WERI-Rb-1 (cell line): Measurements from ENCODE around the gene TCL1B.

Experiments
- DNase-seq: peaks from one replicate; pipeline ENCODE4 v3.0.0-alpha.2; 2020
- H3K27ac ChIP-seq: fragments of 250-450 bp; sonication (Bioruptor Pico); 2 replicates; pipeline ENCODE4 v1.5.1; 2020; ENCODE audit warnings: mild to moderate bottlenecking, moderate library complexity
- H3K27me3 ChIP-seq: fragments of 250-450 bp; sonication (Bioruptor Pico); 2 replicates; pipeline ENCODE4 v1.5.1; 2021; ENCODE audit warnings: mild to moderate bottlenecking, low read depth, moderate library complexity; ENCODE audit not compliant: insufficient read depth, severe bottlenecking
- H3K36me3 ChIP-seq: fragments of 250-450 bp; sonication (Bioruptor Pico); 2 replicates; pipeline ENCODE4 v1.5.1; 2020; ENCODE audit warnings: mild to moderate bottlenecking, moderate library complexity
- H3K4me3 ChIP-seq: 2 replicates; pipeline ENCODE4 v1.5.1; 2011; ENCODE audit warnings: low read depth, mild to moderate bottlenecking, control low read depth, low read length
- H3K9me3 ChIP-seq: fragments of 250-450 bp; sonication (Bioruptor Pico); 2 replicates; pipeline ENCODE4 v1.5.1; 2021; ENCODE audit warnings: mild to moderate bottlenecking, moderate library complexity; ENCODE audit not compliant: severe bottlenecking
- TF ChIP-seq, protein P1 (sequence below): IDR thresholded peaks from 2 replicates; pipeline ENCODE4 v1.5.1; 2011; ENCODE audit warnings: low read depth, mild to moderate bottlenecking, control low read depth, inconsistent platforms, low read length

Gene TCL1B

DNA sequence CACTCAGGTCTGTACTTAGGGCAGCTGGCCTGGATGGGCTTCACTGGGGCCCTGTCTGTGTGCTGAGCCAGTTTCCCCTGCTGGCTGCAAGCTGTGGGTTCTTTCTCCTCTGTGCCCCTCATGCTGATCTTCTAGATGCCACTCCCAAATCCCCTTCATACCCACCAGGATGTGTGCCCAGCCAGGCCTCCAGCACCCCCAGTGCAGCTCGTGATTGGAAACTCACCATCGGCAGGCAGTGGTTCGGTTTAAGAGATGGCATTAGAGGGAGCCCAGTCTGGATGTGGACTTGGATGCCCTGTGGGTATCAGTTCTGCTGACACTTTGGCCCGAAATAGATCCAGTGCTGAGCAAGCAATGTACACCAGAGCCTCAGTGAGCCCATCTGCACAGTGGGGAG lies 5.9 kb downstream of the TCL1B start:
- no peak overlapping the region for H3K4me3 ChIP-seq
- TF ChIP-seq, protein P1, sequence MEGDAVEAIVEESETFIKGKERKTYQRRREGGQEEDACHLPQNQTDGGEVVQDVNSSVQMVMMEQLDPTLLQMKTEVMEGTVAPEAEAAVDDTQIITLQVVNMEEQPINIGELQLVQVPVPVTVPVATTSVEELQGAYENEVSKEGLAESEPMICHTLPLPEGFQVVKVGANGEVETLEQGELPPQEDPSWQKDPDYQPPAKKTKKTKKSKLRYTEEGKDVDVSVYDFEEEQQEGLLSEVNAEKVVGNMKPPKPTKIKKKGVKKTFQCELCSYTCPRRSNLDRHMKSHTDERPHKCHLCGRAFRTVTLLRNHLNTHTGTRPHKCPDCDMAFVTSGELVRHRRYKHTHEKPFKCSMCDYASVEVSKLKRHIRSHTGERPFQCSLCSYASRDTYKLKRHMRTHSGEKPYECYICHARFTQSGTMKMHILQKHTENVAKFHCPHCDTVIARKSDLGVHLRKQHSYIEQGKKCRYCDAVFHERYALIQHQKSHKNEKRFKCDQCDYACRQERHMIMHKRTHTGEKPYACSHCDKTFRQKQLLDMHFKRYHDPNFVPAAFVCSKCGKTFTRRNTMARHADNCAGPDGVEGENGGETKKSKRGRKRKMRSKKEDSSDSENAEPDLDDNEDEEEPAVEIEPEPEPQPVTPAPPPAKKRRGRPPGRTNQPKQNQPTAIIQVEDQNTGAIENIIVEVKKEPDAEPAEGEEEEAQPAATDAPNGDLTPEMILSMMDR, result no peak
- no peaks in the 10 kb centered on the region for H3K9me3 ChIP-seq
- H3K36me3 ChIP-seq, result no peaks in the 10 kb centered on the region
- no peaks in the 10 kb centered on the region for H3K27me3 ChIP-seq
- no peak overlapping the region for H3K27ac ChIP-seq
- no peak for DNase-seq

DNA sequence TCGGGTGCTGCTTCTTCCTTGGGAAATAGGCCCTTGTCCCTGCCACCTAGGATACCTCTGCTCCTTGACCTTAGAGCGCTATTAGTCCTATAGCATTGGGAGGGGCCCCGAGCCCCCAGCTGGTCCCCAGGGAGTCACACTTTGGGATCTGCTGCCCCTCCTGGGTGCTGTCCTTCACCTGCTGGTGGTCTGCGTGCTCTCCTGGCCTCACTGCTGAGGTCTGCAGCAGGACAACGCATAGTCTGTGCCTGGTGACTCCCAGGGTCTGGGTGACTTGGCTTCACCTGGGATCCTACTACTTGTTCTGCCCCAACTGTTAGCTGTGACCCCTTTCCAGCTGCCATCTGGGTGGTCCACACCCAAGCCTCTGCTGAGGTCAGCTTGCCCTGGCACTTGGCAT lies 8.8 kb downstream of the TCL1B start:
- TF ChIP-seq, protein P1, result no peak
- no peaks in the 10 kb centered on the region for H3K9me3 ChIP-seq

DNA sequence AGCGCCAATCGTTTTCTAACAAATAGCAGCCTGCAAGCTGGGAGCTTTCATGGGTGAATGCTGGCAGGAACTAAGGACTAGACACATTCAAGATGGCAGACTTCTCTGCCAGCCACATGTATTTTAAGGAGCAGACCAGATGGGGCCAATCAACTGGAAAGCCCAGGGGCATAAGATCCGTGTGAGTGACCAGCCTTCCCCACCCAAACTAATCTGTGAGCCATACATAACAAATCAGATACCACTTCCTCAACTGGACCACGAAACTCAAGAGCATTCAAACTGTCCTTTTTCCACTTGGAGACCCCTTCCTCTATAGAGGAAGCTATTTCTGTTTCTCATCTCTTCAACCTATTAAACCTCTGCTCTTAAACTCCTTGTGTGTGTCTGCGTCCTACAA lies 9.7 kb downstream of the TCL1B start:
- Histone ChIP-seq H3K36me3 (no peaks in the 10 kb centered on the region), H3K27ac (no peak overlapping the region), H3K9me3 (no peaks in the 10 kb centered on the region), H3K4me3 (no peak overlapping the region), H3K27me3 (no peaks in the 10 kb centered on the region)
- TF ChIP-seq, protein P1, result no peak
- no peak for DNase-seq

More for the DNA sequence above, 8.8 kb downstream of the TCL1B start:
- no peak overlapping the region for H3K27ac ChIP-seq
- no peak overlapping the region for H3K4me3 ChIP-seq
- no peaks in the 10 kb centered on the region for H3K27me3 ChIP-seq
- no peak for DNase-seq
- no peaks in the 10 kb centered on the region for H3K36me3 ChIP-seq

DNA sequence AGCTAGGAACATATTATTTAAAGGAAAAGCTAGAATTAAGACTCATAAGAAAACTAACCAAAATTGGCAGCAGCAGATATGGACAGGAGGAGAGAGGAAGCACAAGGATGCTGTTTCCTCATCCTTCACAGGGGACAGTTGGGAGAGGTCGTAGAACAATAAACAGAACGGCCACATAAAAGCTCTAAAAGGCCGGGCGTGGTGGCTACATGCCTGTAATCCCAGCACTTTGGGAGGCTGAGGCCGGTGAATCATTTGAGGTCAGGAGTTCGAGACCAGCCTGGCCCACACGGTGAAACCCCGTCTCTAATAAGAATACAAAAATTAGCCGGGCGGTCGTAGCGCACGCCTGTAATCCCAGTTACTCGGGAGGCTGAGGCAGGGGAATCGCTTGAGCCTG lies 10.5 kb downstream of the TCL1B start:
- TF ChIP-seq, protein P1, result no peak

DNA sequence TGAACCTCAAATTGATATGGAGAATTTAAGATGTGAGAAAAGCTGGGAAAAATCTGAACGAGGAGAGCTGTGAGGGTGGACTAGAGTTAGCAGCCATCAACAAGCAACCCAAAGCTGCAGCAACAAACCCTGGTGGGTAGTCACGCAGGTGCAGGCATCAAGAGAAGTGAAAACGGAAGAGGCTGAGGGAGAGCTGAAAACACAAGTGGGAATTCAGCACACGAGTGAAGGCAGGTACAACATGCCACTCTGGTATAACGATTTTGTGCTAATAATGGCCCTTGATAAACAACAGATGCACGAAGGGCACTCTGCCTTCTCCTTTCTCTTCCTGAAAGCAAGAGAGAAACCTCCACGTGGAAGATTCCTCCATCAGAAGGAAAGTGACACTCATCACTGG lies 11.5 kb downstream of the TCL1B start:
- Histone ChIP-seq H3K9me3 (no peaks in the 10 kb centered on the region), H3K27ac (no peak overlapping the region), H3K27me3 (no peaks in the 10 kb centered on the region), H3K36me3 (no peaks in the 10 kb centered on the region), H3K4me3 (no peak overlapping the region)
- no peak for DNase-seq
- TF ChIP-seq, protein P1, result no peak

More for the DNA sequence above, 10.5 kb downstream of the TCL1B start:
- H3K27ac ChIP-seq, result no peak overlapping the region
- no peak for DNase-seq
- no peaks in the 10 kb centered on the region for H3K27me3 ChIP-seq
- H3K36me3 ChIP-seq, result no peaks in the 10 kb centered on the region
- no peak overlapping the region for H3K4me3 ChIP-seq
- no peaks in the 10 kb centered on the region for H3K9me3 ChIP-seq

DNA sequence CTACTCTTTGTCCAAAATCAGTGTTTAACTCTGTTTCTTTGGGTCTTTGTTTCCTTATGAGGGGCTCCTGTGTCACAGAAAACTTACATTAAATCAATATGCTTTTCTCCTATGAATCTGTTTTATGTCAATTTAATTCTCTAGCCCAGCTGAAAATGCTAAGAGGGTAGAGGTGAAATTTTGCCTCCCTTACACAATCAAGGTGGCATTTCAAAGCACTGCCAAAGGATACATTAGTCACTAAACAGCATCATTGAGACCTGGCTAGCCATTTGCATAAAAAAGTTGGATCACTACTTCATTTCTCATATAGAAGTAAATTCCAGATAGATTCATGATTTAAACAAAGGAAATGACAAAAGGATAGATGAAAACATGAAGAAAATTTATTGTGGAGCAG lies 12.1 kb downstream of the TCL1B start:
- Histone ChIP-seq H3K36me3 (no peaks in the 10 kb centered on the region), H3K9me3 (no peaks in the 10 kb centered on the region), H3K27ac (no peak overlapping the region), H3K27me3 (no peaks in the 10 kb centered on the region), H3K4me3 (no peak overlapping the region)
- TF ChIP-seq, protein P1, result no peak
- no peak for DNase-seq
